Measurements from ENCODE around the gene ANO2. TPM values are rescaled to one million over a fixed set of nuclear protein-coding genes. Genes with fewer than 3 reads are reported as not detected.

ANO2 gene
- total and polyA plus RNA-seq, 4 donors, result 0.03 to 0.25 (median 0.15) TPM

DNA sequence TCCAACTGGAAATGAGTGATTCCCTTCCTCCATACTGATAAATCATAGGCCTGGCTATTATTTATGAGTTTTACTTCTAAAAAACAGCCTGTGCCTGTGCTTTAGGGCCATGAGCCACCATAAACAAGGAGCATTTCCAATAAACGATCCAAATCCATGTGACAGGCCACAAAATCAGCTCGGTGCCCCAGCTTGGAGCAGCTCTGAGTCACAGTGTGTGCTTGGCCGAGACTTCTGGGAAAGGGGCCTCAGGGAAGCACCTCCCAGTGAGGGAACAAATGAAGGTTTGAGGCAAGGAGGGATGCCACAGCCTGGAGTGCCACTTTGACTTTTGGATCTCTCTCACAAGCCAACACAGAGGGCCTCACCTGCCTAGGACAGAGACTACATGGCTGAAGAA lies 322.8 kb downstream of the ANO2 start:
- no peak overlapping the region for H3K27ac ChIP-seq (ENCODE audit: low read depth in 1 of 2, low read length in 2 of 2)
- no peak for DNase-seq (ENCODE audit: low spot score)

DNA sequence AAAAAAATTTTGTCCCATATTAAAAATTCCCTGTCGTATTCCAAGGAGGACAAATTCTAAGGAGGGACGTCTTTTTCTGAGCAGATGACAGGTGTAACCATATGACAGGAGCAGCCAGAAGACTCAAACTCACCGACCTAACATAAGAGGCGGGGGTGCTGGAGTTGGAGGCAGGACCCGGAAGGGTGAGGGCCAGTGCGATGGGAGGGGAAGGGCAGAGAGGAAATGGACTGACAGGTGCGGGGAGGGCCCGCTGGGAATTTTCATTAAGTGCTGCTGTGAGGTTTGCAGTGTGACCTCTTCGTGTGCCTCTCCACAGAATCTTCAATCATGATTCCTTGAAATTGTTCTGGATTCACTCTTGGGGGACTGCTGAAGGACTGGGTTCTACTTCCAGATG lies 323.7 kb downstream of the ANO2 start:
- 83% methylated on average over 9 of the region's 9 CpGs for WGBS
- TF ChIP-seq, protein P1, sequence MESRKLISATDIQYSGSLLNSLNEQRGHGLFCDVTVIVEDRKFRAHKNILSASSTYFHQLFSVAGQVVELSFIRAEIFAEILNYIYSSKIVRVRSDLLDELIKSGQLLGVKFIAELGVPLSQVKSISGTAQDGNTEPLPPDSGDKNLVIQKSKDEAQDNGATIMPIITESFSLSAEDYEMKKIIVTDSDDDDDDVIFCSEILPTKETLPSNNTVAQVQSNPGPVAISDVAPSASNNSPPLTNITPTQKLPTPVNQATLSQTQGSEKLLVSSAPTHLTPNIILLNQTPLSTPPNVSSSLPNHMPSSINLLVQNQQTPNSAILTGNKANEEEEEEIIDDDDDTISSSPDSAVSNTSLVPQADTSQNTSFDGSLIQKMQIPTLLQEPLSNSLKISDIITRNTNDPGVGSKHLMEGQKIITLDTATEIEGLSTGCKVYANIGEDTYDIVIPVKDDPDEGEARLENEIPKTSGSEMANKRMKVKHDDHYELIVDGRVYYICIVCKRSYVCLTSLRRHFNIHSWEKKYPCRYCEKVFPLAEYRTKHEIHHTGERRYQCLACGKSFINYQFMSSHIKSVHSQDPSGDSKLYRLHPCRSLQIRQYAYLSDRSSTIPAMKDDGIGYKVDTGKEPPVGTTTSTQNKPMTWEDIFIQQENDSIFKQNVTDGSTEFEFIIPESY (IDR thresholded peaks at IDR 0.05), result no peak
- TF ChIP-seq SP1 (IDR thresholded peaks at IDR 0.05) (no peak), TAF1 (conservative IDR thresholded peaks at IDR 0.05) (no peak), YY1 (IDR thresholded peaks at IDR 0.05) (no peak), FOXA1 (IDR thresholded peaks at IDR 0.05) (no peak), RAD21 (IDR thresholded peaks at IDR 0.05) (no peak), GABPA (IDR thresholded peaks at IDR 0.05 in 1 of 2, conservative IDR thresholded peaks at IDR 0.05 in 1 of 2) (no peak), HNF4G (IDR thresholded peaks at IDR 0.05) (no peak), JUND (IDR thresholded peaks at IDR 0.05) (no peak), EGR1 (IDR thresholded peaks at IDR 0.05; ENCODE audit: low read depth in 2 of 2) (no peak), NR2F2 (IDR thresholded peaks at IDR 0.05) (no peak), FOXA2 (IDR thresholded peaks at IDR 0.05) (no peak)
- TF ChIP-seq, protein P2, sequence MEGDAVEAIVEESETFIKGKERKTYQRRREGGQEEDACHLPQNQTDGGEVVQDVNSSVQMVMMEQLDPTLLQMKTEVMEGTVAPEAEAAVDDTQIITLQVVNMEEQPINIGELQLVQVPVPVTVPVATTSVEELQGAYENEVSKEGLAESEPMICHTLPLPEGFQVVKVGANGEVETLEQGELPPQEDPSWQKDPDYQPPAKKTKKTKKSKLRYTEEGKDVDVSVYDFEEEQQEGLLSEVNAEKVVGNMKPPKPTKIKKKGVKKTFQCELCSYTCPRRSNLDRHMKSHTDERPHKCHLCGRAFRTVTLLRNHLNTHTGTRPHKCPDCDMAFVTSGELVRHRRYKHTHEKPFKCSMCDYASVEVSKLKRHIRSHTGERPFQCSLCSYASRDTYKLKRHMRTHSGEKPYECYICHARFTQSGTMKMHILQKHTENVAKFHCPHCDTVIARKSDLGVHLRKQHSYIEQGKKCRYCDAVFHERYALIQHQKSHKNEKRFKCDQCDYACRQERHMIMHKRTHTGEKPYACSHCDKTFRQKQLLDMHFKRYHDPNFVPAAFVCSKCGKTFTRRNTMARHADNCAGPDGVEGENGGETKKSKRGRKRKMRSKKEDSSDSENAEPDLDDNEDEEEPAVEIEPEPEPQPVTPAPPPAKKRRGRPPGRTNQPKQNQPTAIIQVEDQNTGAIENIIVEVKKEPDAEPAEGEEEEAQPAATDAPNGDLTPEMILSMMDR (IDR thresholded peaks at IDR 0.05; ENCODE audit: low read depth, low read length, missing input control), result no peak
- TF ChIP-seq, protein P3, sequence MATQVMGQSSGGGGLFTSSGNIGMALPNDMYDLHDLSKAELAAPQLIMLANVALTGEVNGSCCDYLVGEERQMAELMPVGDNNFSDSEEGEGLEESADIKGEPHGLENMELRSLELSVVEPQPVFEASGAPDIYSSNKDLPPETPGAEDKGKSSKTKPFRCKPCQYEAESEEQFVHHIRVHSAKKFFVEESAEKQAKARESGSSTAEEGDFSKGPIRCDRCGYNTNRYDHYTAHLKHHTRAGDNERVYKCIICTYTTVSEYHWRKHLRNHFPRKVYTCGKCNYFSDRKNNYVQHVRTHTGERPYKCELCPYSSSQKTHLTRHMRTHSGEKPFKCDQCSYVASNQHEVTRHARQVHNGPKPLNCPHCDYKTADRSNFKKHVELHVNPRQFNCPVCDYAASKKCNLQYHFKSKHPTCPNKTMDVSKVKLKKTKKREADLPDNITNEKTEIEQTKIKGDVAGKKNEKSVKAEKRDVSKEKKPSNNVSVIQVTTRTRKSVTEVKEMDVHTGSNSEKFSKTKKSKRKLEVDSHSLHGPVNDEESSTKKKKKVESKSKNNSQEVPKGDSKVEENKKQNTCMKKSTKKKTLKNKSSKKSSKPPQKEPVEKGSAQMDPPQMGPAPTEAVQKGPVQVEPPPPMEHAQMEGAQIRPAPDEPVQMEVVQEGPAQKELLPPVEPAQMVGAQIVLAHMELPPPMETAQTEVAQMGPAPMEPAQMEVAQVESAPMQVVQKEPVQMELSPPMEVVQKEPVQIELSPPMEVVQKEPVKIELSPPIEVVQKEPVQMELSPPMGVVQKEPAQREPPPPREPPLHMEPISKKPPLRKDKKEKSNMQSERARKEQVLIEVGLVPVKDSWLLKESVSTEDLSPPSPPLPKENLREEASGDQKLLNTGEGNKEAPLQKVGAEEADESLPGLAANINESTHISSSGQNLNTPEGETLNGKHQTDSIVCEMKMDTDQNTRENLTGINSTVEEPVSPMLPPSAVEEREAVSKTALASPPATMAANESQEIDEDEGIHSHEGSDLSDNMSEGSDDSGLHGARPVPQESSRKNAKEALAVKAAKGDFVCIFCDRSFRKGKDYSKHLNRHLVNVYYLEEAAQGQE (IDR thresholded peaks at IDR 0.05), result no peak
- TF ChIP-seq, protein P4, sequence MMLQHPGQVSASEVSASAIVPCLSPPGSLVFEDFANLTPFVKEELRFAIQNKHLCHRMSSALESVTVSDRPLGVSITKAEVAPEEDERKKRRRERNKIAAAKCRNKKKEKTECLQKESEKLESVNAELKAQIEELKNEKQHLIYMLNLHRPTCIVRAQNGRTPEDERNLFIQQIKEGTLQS (IDR thresholded peaks at IDR 0.05), result no peak
- no peaks in the 10 kb centered on the region for H3K36me3 ChIP-seq (ENCODE audit: control insufficient read depth in 4 of 4, insufficient read depth in 3 of 4, low read depth in 1 of 4, low read length in 3 of 4)

More for the DNA sequence above, 322.8 kb downstream of the ANO2 start:
- no peaks in the 10 kb centered on the region for H3K4me1 ChIP-seq (ENCODE audit: control insufficient read depth in 4 of 4, insufficient read depth in 4 of 4, low read length in 3 of 4)
- no peak for TF ChIP-seq JUND (IDR thresholded peaks at IDR 0.05)
- TF ChIP-seq, protein P3 (IDR thresholded peaks at IDR 0.05), result no peak
- no peak for TF ChIP-seq FOXA2 (IDR thresholded peaks at IDR 0.05)
- TF ChIP-seq EGR1 (IDR thresholded peaks at IDR 0.05; ENCODE audit: low read depth in 2 of 2), result no peak
- WGBS, result 84% methylated on average over 3 of the region's 3 CpGs
- H3K9ac ChIP-seq (ENCODE audit: low read depth in 1 of 2, low read length in 2 of 2), result no peak overlapping the region
- H3K4me3 ChIP-seq (ENCODE audit: low read depth in 1 of 3, low read length in 3 of 3), result no peak overlapping the region
- H3K36me3 ChIP-seq (ENCODE audit: control insufficient read depth in 4 of 4, insufficient read depth in 3 of 4, low read depth in 1 of 4, low read length in 3 of 4), result no peaks in the 10 kb centered on the region
- H3K9me3 ChIP-seq (ENCODE audit: control insufficient read depth in 4 of 4, low read length in 3 of 4), result no peaks in the 10 kb centered on the region
- no peaks in the 10 kb centered on the region for H3K27me3 ChIP-seq (ENCODE audit: control insufficient read depth in 4 of 4, insufficient read depth in 4 of 4, low read length in 3 of 4)

More for the DNA sequence above, 323.7 kb downstream of the ANO2 start:
- Histone ChIP-seq H3K9ac (ENCODE audit: low read depth in 1 of 2, low read length in 2 of 2) (no peak overlapping the region), H3K9me3 (ENCODE audit: control insufficient read depth in 4 of 4, low read length in 3 of 4) (peaks cover 0 to 4% (median 0%) of the 10 kb centered on the region in 4 donors), H3K4me3 (ENCODE audit: low read depth in 1 of 3, low read length in 3 of 3) (no peak overlapping the region), H3K27me3 (ENCODE audit: control insufficient read depth in 4 of 4, insufficient read depth in 4 of 4, low read length in 3 of 4) (no peaks in the 10 kb centered on the region), H3K27ac (ENCODE audit: low read depth in 1 of 2, low read length in 2 of 2) (no peak overlapping the region), H3K4me1 (ENCODE audit: control insufficient read depth in 4 of 4, insufficient read depth in 4 of 4, low read length in 3 of 4) (no peaks in the 10 kb centered on the region)
- DNase-seq (ENCODE audit: low spot score), result no peak

Data from liver (tissue), 9 donors.